ENCODE measurements around the gene C1orf167. TPM values are rescaled to one million over a fixed set of nuclear protein-coding genes. Genes with fewer than 3 reads are reported as not detected.

C1orf167 gene
- polyA plus RNA-seq, 3 donors: 0.05 TPM; not detected in 2

DNA sequence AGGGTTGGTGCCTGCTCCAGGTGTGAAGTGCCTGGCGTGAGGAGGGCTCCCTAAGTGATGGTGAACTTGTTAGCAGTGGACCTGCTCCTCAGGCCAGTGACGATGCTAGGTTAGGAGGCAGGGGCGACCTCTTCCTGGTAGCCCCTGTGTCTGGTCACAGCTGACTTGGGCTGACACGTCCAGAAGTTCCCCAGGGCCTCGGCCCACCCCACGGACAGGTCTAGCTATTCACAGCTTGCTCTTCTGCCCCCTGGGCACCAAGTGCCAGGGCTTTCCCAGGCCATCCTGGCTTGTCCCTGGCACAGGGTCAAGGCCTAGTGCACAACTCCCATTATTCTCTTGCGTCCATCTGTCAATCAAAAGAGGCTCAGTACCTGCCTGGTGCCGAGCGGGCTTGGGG lies 10.9 kb upstream of the C1orf167 start:
- no peak overlapping the region for H3K4me3 ChIP-seq (replicated peaks in 1 of 3; ENCODE audit: low read depth in 2 of 3, low read length in 3 of 3)
- no peak overlapping the region for H3K4me2 ChIP-seq (replicated peaks; ENCODE audit: extremely low read depth, low read length, poor library complexity, severe bottlenecking)
- H3K9me3 ChIP-seq (replicated peaks in 1 of 2; ENCODE audit: control insufficient read depth in 1 of 2, insufficient read depth in 1 of 2, low read length in 2 of 2): no peaks in the 10 kb centered on the region
- WGBS (ENCODE audit: insufficient coverage): 97% methylated on average over 9 of the region's 9 CpGs
- H3K27me3 ChIP-seq (ENCODE audit: control insufficient read depth in 2 of 2, insufficient read depth in 2 of 2, low read length in 2 of 2): no peaks in the 10 kb centered on the region
- TF ChIP-seq, protein P1, sequence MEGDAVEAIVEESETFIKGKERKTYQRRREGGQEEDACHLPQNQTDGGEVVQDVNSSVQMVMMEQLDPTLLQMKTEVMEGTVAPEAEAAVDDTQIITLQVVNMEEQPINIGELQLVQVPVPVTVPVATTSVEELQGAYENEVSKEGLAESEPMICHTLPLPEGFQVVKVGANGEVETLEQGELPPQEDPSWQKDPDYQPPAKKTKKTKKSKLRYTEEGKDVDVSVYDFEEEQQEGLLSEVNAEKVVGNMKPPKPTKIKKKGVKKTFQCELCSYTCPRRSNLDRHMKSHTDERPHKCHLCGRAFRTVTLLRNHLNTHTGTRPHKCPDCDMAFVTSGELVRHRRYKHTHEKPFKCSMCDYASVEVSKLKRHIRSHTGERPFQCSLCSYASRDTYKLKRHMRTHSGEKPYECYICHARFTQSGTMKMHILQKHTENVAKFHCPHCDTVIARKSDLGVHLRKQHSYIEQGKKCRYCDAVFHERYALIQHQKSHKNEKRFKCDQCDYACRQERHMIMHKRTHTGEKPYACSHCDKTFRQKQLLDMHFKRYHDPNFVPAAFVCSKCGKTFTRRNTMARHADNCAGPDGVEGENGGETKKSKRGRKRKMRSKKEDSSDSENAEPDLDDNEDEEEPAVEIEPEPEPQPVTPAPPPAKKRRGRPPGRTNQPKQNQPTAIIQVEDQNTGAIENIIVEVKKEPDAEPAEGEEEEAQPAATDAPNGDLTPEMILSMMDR (IDR thresholded peaks at IDR 0.05): no peak
- intact Hi-C loops (cut with micrococcal nuclease): no loop called here
- peaks cover 64% of the 10 kb centered on the region for H4K20me1 ChIP-seq (ENCODE audit: insufficient read depth, low read length)
- H2AFZ ChIP-seq (ENCODE audit: insufficient read depth, low read depth, low read length, poor library complexity, severe bottlenecking): no peak overlapping the region
- peaks cover 11% of the 10 kb centered on the region for H3K79me2 ChIP-seq (ENCODE audit: insufficient read depth, low read length)
- H3K27ac ChIP-seq (ENCODE audit: low read depth in 1 of 2, low read length in 2 of 2): no peak overlapping the region
- Mint-ChIP-seq H3K27ac (peak overlapping the region in 2 of 7 donors; percentile 38 to 42), H3K4me1 (peaks cover 32% of the 10 kb centered on the region), H3K9me3 (peaks cover 0 to 2% (median 0%) of the 10 kb centered on the region in 7 donors), H3K4me3 (no peak overlapping the region), H3K27me3 (ENCODE audit: low read depth in 3 of 3) (peaks cover 2 to 6% (median 4%) of the 10 kb centered on the region in 3 donors), H3K36me3 (peaks cover 48 to 55% of the 10 kb centered on the region in 2 donors)
- H3K9ac ChIP-seq (ENCODE audit: insufficient read depth, low read length, poor library complexity, severe bottlenecking): no peak overlapping the region
- DNase-seq: no peak
- H3K4me1 ChIP-seq (ENCODE audit: control insufficient read depth in 1 of 2, insufficient read depth in 2 of 2, low read length in 2 of 2): peaks cover 3 to 19% of the 10 kb centered on the region in 2 donors
- peaks cover 54 to 56% of the 10 kb centered on the region in 2 donors for H3K36me3 ChIP-seq (replicated peaks in 1 of 2; ENCODE audit: control insufficient read depth in 1 of 2, insufficient read depth in 2 of 2, low read length in 2 of 2)

DNA sequence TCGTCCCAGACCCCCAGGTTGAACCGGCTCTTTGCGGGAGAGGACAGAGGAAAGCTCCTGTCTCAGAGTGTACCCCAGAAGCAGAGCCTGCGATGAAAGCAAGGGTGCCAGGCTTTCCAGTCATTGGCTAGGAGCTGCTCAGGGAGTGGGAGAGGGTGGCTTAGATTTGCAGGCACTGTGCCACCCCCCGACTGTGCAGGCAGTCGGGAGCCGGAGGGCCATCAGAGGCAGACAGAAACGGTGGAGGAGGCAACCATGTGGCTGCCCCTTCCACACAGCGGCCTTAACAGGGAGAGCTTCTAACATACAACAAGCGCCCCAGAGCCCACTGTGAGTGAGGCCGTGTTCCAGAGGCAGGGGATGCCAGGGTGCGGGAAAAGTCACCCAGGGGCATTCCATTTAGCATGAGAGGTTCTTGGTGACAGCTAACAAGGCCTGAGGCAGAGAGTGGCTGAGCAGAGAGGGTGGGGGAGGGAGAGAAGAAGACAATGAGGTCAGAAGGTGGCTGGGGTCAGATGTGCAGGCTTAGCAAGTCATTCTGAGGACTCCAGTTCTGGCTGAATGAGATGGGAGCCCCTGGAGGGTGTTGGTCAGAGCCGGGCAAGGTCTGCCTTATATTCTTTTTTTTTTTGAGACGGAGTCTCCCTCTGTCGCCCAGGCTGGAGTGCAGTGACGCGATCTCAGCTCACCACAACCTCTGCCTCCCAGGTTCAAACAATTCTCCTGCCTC lies 9.5 kb upstream of the C1orf167 start:
- no peaks in the 10 kb centered on the region for H3K27me3 ChIP-seq (ENCODE audit: control insufficient read depth in 2 of 2, insufficient read depth in 2 of 2, low read length in 2 of 2)
- H3K27me3 Mint-ChIP-seq (ENCODE audit: low read depth in 3 of 3): peaks cover 2 to 9% (median 7%) of the 10 kb centered on the region in 3 donors
- H3K9me3 ChIP-seq (replicated peaks in 1 of 2; ENCODE audit: control insufficient read depth in 1 of 2, insufficient read depth in 1 of 2, low read length in 2 of 2): no peaks in the 10 kb centered on the region
- no peak overlapping the region for H3K4me2 ChIP-seq (replicated peaks; ENCODE audit: extremely low read depth, low read length, poor library complexity, severe bottlenecking)
- H3K79me2 ChIP-seq (ENCODE audit: insufficient read depth, low read length): no peaks in the 10 kb centered on the region
- no peak overlapping the region for H3K4me3 ChIP-seq (replicated peaks in 1 of 3; ENCODE audit: low read depth in 2 of 3, low read length in 3 of 3)
- H3K36me3 ChIP-seq (replicated peaks in 1 of 2; ENCODE audit: control insufficient read depth in 1 of 2, insufficient read depth in 2 of 2, low read length in 2 of 2): peaks cover 40 to 41% of the 10 kb centered on the region in 2 donors
- peaks cover 3 to 15% of the 10 kb centered on the region in 2 donors for H3K4me1 ChIP-seq (ENCODE audit: control insufficient read depth in 1 of 2, insufficient read depth in 2 of 2, low read length in 2 of 2)
- H3K4me3 Mint-ChIP-seq: no peak overlapping the region
- TF ChIP-seq, protein P1 (IDR thresholded peaks at IDR 0.05): no peak
- 92% methylated on average over 11 of the region's 17 CpGs for WGBS (ENCODE audit: insufficient coverage)
- H3K27ac Mint-ChIP-seq: peak overlapping the region in 3 of 7 donors; percentile 62 to 78 (median 64)
- H3K9ac ChIP-seq (ENCODE audit: insufficient read depth, low read length, poor library complexity, severe bottlenecking): no peak overlapping the region
- peaks cover 23% of the 10 kb centered on the region for H3K4me1 Mint-ChIP-seq
- H3K9me3 Mint-ChIP-seq: peaks cover 0 to 2% (median 0%) of the 10 kb centered on the region in 7 donors
- H3K27ac ChIP-seq (ENCODE audit: low read depth in 1 of 2, low read length in 2 of 2): no peak overlapping the region
- H2AFZ ChIP-seq (ENCODE audit: insufficient read depth, low read depth, low read length, poor library complexity, severe bottlenecking): no peak overlapping the region
- H4K20me1 ChIP-seq (ENCODE audit: insufficient read depth, low read length): peaks cover 50% of the 10 kb centered on the region
- intact Hi-C loops (cut with micrococcal nuclease): no loop called here
- peaks cover 34 to 41% of the 10 kb centered on the region in 2 donors for H3K36me3 Mint-ChIP-seq
- DNase-seq: no peak

All from CD14-positive monocyte (primary cell).